HL-60 (cell line): ENCODE results near the gene MACO1.

ENCODE experiments used
- DNase-seq, 2 experiments: peaks; one replicate each; pipeline ENCODE4 v3.0.0-alpha.2; 2010 to 2020; ENCODE audit warnings: low read depth in 1 of 2, low spot score in 1 of 2
- H3K27ac ChIP-seq: fragments of 250-450 bp; sonication (Bioruptor Pico); replicated peaks from 2 replicates; pipeline ENCODE4 v1.5.1; 2020; ENCODE audit warnings: mild to moderate bottlenecking, moderate library complexity
- H3K27me3 ChIP-seq: fragments of 250-450 bp; sonication (Bioruptor Pico); 2 replicates; pipeline ENCODE4 v1.5.1; 2021; ENCODE audit warnings: mild to moderate bottlenecking, moderate library complexity; ENCODE audit not compliant: insufficient read depth, poor library complexity, severe bottlenecking
- H3K4me3 ChIP-seq: replicated peaks from 2 replicates; pipeline ENCODE4 v1.5.1; 2011; ENCODE audit warnings: mild to moderate bottlenecking, control low read depth, low read length; ENCODE audit not compliant: insufficient read depth
- GABPA ChIP-seq: IDR thresholded peaks from 2 replicates; pipeline ENCODE4 v1.6.1; 2012; ENCODE audit warnings: low read depth
- POLR2AphosphoS5 ChIP-seq: IDR thresholded peaks from 2 replicates; pipeline ENCODE4 v1.6.1; 2012; ENCODE audit warnings: low read depth
- SPI1 ChIP-seq: IDR thresholded peaks from 2 replicates; pipeline ENCODE4 v1.6.1; 2012; ENCODE audit warnings: low read depth, mild to moderate bottlenecking, borderline replicate concordance
- TF ChIP-seq, protein P1 (sequence below): IDR thresholded peaks from 2 replicates; pipeline ENCODE4 v1.6.1; 2012; ENCODE audit warnings: low read depth; ENCODE audit not compliant: insufficient replicate concordance
- TF ChIP-seq, protein P2 (sequence below): IDR thresholded peaks from one replicate; pipeline ENCODE4 v1.5.1; 2011; ENCODE audit warnings: low read length, control low read depth, inconsistent platforms; ENCODE audit not compliant: insufficient read depth

MACO1 gene

GRCh38 chr1:25543425-25544242, 112.9 kb downstream of the MACO1 start, which contains the start of gene LDLRAP1:
Gene LDLRAP1, plus strand, starts transcription at chr1:25543606. Its CDS starts 93 bp downstream, at chr1:25543699.
- peak within 1 kb of the TSS; percentile 47; the same call in 1 of the 2 replicates for H3K27ac ChIP-seq

GRCh38 chr1:25544243-25544764, 113.6 kb downstream of the MACO1 start:
- no peaks in the 10 kb centered on the region for H3K27me3 ChIP-seq
- H3K4me3 ChIP-seq, result peak overlapping the region; percentile 87
- no peak for DNase-seq
- TF ChIP-seq GABPA, result no peak
- TF ChIP-seq, protein P1, sequence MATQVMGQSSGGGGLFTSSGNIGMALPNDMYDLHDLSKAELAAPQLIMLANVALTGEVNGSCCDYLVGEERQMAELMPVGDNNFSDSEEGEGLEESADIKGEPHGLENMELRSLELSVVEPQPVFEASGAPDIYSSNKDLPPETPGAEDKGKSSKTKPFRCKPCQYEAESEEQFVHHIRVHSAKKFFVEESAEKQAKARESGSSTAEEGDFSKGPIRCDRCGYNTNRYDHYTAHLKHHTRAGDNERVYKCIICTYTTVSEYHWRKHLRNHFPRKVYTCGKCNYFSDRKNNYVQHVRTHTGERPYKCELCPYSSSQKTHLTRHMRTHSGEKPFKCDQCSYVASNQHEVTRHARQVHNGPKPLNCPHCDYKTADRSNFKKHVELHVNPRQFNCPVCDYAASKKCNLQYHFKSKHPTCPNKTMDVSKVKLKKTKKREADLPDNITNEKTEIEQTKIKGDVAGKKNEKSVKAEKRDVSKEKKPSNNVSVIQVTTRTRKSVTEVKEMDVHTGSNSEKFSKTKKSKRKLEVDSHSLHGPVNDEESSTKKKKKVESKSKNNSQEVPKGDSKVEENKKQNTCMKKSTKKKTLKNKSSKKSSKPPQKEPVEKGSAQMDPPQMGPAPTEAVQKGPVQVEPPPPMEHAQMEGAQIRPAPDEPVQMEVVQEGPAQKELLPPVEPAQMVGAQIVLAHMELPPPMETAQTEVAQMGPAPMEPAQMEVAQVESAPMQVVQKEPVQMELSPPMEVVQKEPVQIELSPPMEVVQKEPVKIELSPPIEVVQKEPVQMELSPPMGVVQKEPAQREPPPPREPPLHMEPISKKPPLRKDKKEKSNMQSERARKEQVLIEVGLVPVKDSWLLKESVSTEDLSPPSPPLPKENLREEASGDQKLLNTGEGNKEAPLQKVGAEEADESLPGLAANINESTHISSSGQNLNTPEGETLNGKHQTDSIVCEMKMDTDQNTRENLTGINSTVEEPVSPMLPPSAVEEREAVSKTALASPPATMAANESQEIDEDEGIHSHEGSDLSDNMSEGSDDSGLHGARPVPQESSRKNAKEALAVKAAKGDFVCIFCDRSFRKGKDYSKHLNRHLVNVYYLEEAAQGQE, result no peak
- no peak for TF ChIP-seq POLR2AphosphoS5
- TF ChIP-seq, protein P2, sequence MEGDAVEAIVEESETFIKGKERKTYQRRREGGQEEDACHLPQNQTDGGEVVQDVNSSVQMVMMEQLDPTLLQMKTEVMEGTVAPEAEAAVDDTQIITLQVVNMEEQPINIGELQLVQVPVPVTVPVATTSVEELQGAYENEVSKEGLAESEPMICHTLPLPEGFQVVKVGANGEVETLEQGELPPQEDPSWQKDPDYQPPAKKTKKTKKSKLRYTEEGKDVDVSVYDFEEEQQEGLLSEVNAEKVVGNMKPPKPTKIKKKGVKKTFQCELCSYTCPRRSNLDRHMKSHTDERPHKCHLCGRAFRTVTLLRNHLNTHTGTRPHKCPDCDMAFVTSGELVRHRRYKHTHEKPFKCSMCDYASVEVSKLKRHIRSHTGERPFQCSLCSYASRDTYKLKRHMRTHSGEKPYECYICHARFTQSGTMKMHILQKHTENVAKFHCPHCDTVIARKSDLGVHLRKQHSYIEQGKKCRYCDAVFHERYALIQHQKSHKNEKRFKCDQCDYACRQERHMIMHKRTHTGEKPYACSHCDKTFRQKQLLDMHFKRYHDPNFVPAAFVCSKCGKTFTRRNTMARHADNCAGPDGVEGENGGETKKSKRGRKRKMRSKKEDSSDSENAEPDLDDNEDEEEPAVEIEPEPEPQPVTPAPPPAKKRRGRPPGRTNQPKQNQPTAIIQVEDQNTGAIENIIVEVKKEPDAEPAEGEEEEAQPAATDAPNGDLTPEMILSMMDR, result no peak
- no peak for TF ChIP-seq SPI1
- peak overlapping the region; percentile 47; the same call in 1 of the 2 replicates for H3K27ac ChIP-seq

More at GRCh38 chr1:25543425-25544242, 112.9 kb downstream of the MACO1 start, which contains the start of gene LDLRAP1:
- Histone ChIP-seq H3K27me3 (no peaks in the 10 kb centered on the region), H3K4me3 (peak within 1 kb of the TSS; percentile 87)
- DNase-seq, result peak; percentile 53 to 59
- TF ChIP-seq, protein P2, result no peak

- H3K27ac ChIP-seq, result no peak overlapping the region
These were observed 114.1 kb downstream of the MACO1 start for GRCh38 chr1:25544819-25545218.

More at GRCh38 chr1:25544819-25545218, 114.1 kb downstream of the MACO1 start:
- no peak for TF ChIP-seq POLR2AphosphoS5
- TF ChIP-seq, protein P2, result no peak
- TF ChIP-seq SPI1, result no peak
- TF ChIP-seq, protein P1, result no peak
- TF ChIP-seq GABPA, result no peak
- Histone ChIP-seq H3K4me3 (no peak overlapping the region), H3K27me3 (no peaks in the 10 kb centered on the region)
- DNase-seq, result no peak
